SK-N-SH treated with all-trans-retinoic acid at 6 μM for 48 hours (cell line): ENCODE results near the gene MAML3.

ENCODE experiments used
- ARNTL ChIP-seq: fragments of 450-650 bp; formaldehyde crosslinking; IDR thresholded peaks from 2 replicates; pipeline ENCODE4 v1.5.0; 2020; ENCODE audit warnings: low read depth, mild to moderate bottlenecking, moderate library complexity, borderline replicate concordance
- CSDC2 ChIP-seq: fragments of 250-450 bp; sonication (Bioruptor Pico); IDR thresholded peaks from 2 replicates; pipeline ENCODE4 v1.5.0; 2020; ENCODE audit warnings: mild to moderate bottlenecking, moderate library complexity
- ESRRG ChIP-seq: fragments of 250-450 bp; sonication (Bioruptor Pico); IDR thresholded peaks from 2 replicates; pipeline ENCODE4 v1.6.1; 2021; ENCODE audit warnings: mild to moderate bottlenecking
- RARB ChIP-seq: fragments of 250-450 bp; sonication (Bioruptor Pico); IDR thresholded peaks from 2 replicates; pipeline ENCODE4 v1.8.0; 2021; ENCODE audit warnings: mild to moderate bottlenecking, moderate library complexity
- ZC3H10 ChIP-seq: fragments of 250-450 bp; sonication (Bioruptor Pico); IDR thresholded peaks from 2 replicates; pipeline ENCODE4 v1.5.1; 2021; ENCODE audit warnings: mild to moderate bottlenecking, moderate library complexity
- ZFP3 ChIP-seq: fragments of 250-450 bp; sonication (Bioruptor Pico); IDR thresholded peaks from 2 replicates; pipeline ENCODE4 v1.5.0; 2020; ENCODE audit warnings: mild to moderate bottlenecking, moderate library complexity
- ZFP30 ChIP-seq: fragments of 450-650 bp; formaldehyde crosslinking; IDR thresholded peaks from 2 replicates; pipeline ENCODE4 v1.5.0; 2022; ENCODE audit warnings: mild to moderate bottlenecking, moderate library complexity
- ZNF8 ChIP-seq: fragments of 450-650 bp; formaldehyde crosslinking; IDR thresholded peaks from 2 replicates; pipeline ENCODE4 v1.5.0; 2020; ENCODE audit warnings: mild to moderate bottlenecking, moderate library complexity
- TF ChIP-seq, protein P1 (sequence below): fragments of 250-450 bp; sonication (Bioruptor Pico); IDR thresholded peaks from 2 replicates; pipeline ENCODE4 v1.8.0; 2020; ENCODE audit warnings: mild to moderate bottlenecking, moderate library complexity, borderline replicate concordance

DNA sequence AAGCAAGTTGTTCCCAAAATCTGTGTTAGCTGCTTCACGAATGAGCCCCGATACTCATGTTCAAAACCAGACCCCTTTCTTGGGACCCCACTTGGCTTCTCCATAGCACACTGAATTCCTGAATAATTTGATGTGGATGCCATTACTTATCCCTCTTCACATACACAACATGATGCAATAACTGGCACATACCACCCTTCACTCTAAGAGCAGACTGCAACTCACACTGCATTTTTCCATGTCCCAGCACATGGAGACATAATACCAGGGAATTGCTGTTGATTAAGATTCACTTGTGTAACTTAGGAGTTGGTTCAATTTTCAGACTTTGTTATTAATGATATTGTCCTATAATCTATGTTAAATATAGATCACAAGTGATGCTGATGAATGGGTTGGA is 213.4 kb downstream of the MAML3 start:
- TF ChIP-seq CSDC2 (CRISPR knock-in tag) = no peak
- no peak for TF ChIP-seq RARB
- no peak for TF ChIP-seq ARNTL (CRISPR knock-in tag)
- TF ChIP-seq, protein P1, sequence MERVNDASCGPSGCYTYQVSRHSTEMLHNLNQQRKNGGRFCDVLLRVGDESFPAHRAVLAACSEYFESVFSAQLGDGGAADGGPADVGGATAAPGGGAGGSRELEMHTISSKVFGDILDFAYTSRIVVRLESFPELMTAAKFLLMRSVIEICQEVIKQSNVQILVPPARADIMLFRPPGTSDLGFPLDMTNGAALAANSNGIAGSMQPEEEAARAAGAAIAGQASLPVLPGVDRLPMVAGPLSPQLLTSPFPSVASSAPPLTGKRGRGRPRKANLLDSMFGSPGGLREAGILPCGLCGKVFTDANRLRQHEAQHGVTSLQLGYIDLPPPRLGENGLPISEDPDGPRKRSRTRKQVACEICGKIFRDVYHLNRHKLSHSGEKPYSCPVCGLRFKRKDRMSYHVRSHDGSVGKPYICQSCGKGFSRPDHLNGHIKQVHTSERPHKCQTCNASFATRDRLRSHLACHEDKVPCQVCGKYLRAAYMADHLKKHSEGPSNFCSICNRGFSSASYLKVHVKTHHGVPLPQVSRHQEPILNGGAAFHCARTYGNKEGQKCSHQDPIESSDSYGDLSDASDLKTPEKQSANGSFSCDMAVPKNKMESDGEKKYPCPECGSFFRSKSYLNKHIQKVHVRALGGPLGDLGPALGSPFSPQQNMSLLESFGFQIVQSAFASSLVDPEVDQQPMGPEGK = no peak
- no peak for TF ChIP-seq ZNF8 (CRISPR knock-in tag)
- no peak for TF ChIP-seq ZFP3
- no peak for TF ChIP-seq ZFP30
- TF ChIP-seq ESRRG (CRISPR knock-in tag) = no peak
- TF ChIP-seq ZC3H10 = no peak
